ENCODE results near the gene TSEN15. TPM values are rescaled to one million over a fixed set of nuclear protein-coding genes. Genes with fewer than 3 reads are reported as not detected.

The TSEN15 gene
- total RNA-seq, 1 experiment from 2014 or later: 38.5 TPM

- H3K4me3 ChIP-seq (ENCODE audit: insufficient read depth, low read depth, low read length): no peak overlapping the region
- H3K27me3 ChIP-seq (ENCODE audit: control insufficient read depth, insufficient read depth, low read length): no peaks in the 10 kb centered on the region
- no peak for DNase-seq
- H3K36me3 ChIP-seq (replicated peaks; ENCODE audit: control insufficient read depth, insufficient read depth, low read length): peaks cover 3% of the 10 kb centered on the region
These were observed 2.4 kb downstream of the TSEN15 start for GRCh38 chr1:184053881-184054280.

GRCh38 chr1:184056921-184057555, 5.5 kb downstream of the TSEN15 start:
- H3K36me3 ChIP-seq (replicated peaks; ENCODE audit: control insufficient read depth, insufficient read depth, low read length): peaks cover 3% of the 10 kb centered on the region
- H3K4me3 ChIP-seq (ENCODE audit: insufficient read depth, low read depth, low read length): no peak overlapping the region
- no peak for DNase-seq
- no peaks in the 10 kb centered on the region for H3K27me3 ChIP-seq (ENCODE audit: control insufficient read depth, insufficient read depth, low read length)

- Histone ChIP-seq H3K36me3 (replicated peaks; ENCODE audit: control insufficient read depth, insufficient read depth, low read length) (peaks cover 3% of the 10 kb centered on the region), H3K27me3 (ENCODE audit: control insufficient read depth, insufficient read depth, low read length) (no peaks in the 10 kb centered on the region), H3K4me3 (ENCODE audit: insufficient read depth, low read depth, low read length) (no peak overlapping the region)
- DNase-seq: no peak
These were observed 8.4 kb downstream of the TSEN15 start for GRCh38 chr1:184059887-184060286.

DNA sequence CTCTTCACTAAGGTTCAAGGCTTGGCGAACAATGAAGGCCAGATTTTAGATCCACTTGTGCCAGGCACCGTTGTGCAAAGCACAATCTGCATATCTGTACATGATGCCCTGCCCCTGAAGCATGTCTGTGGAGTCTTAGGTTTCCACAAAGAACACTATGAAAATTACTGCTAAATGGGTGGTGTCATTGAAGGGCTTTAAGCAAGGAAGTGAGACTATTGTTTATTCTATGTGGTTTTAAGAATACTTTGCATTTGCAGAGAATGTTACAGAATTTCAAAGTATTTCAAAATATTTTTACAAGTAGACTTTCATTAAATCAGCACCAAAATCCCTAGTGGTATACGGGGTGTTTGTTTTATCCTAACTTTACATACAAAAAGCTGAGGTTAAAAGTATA, 8.8 kb downstream of the TSEN15 start:
- Histone ChIP-seq H3K36me3 (replicated peaks; ENCODE audit: control insufficient read depth, insufficient read depth, low read length) (no peaks in the 10 kb centered on the region), H3K27me3 (ENCODE audit: control insufficient read depth, insufficient read depth, low read length) (no peaks in the 10 kb centered on the region), H3K4me3 (ENCODE audit: insufficient read depth, low read depth, low read length) (no peak overlapping the region)
- no peak for DNase-seq

- Histone ChIP-seq H3K4me3 (ENCODE audit: insufficient read depth, low read depth, low read length) (no peak overlapping the region), H3K36me3 (replicated peaks; ENCODE audit: control insufficient read depth, insufficient read depth, low read length) (no peaks in the 10 kb centered on the region), H3K27me3 (ENCODE audit: control insufficient read depth, insufficient read depth, low read length) (no peaks in the 10 kb centered on the region)
- no peak for DNase-seq
These were observed 10.0 kb downstream of the TSEN15 start for GRCh38 chr1:184061396-184062003.

GRCh38 chr1:184062640-184063286, 11.2 kb downstream of the TSEN15 start:
- DNase-seq: no peak
- H3K36me3 ChIP-seq (replicated peaks; ENCODE audit: control insufficient read depth, insufficient read depth, low read length): no peaks in the 10 kb centered on the region

GRCh38 chr1:184065559-184065958, 14.0 kb downstream of the TSEN15 start:
- no peak for DNase-seq
- Histone ChIP-seq H3K4me3 (ENCODE audit: insufficient read depth, low read depth, low read length) (no peak overlapping the region), H3K27me3 (ENCODE audit: control insufficient read depth, insufficient read depth, low read length) (no peaks in the 10 kb centered on the region), H3K36me3 (replicated peaks; ENCODE audit: control insufficient read depth, insufficient read depth, low read length) (no peaks in the 10 kb centered on the region)

More at GRCh38 chr1:184062640-184063286, 11.2 kb downstream of the TSEN15 start:
- Histone ChIP-seq H3K27me3 (ENCODE audit: control insufficient read depth, insufficient read depth, low read length) (no peaks in the 10 kb centered on the region), H3K4me3 (ENCODE audit: insufficient read depth, low read depth, low read length) (no peak overlapping the region)

- no peak overlapping the region for H3K4me3 ChIP-seq (ENCODE audit: insufficient read depth, low read depth, low read length)
- H3K36me3 ChIP-seq (replicated peaks; ENCODE audit: control insufficient read depth, insufficient read depth, low read length): no peaks in the 10 kb centered on the region; the same call in 1 of the 2 replicates
- peak; percentile 10 for DNase-seq
- no peaks in the 10 kb centered on the region for H3K27me3 ChIP-seq (ENCODE audit: control insufficient read depth, insufficient read depth, low read length)
These were observed 16.8 kb downstream of the TSEN15 start for GRCh38 chr1:184068354-184068753.

DNA sequence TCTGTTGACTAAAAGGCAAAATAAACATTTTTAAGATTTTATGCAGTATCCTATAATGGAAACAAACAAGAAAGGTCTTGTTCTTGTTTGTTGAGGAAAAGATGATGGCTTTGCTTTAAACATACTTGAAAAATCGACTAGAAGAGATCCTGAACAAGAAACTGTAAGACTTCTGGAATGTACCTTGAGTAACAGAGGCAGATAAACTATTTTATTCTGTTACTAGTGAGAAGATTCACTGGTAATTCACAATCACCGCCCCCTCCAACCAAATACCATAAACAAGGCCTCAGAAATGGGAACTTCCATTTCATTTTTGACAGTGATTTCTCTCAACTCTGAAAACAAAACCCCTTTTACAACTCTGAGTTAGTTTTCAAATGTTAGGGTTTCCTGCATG, 18.1 kb downstream of the TSEN15 start:
- H3K36me3 ChIP-seq (replicated peaks; ENCODE audit: control insufficient read depth, insufficient read depth, low read length): peaks cover 1% of the 10 kb centered on the region; the same call in 1 of the 2 replicates
- no peak for DNase-seq
- H3K27me3 ChIP-seq (ENCODE audit: control insufficient read depth, insufficient read depth, low read length): no peaks in the 10 kb centered on the region
- H3K4me3 ChIP-seq (ENCODE audit: insufficient read depth, low read depth, low read length): no peak overlapping the region

GRCh38 chr1:184072376-184072775, 20.8 kb downstream of the TSEN15 start:
- Histone ChIP-seq H3K36me3 (replicated peaks; ENCODE audit: control insufficient read depth, insufficient read depth, low read length) (peaks cover 1% of the 10 kb centered on the region; the same call in 1 of the 2 replicates), H3K4me3 (ENCODE audit: insufficient read depth, low read depth, low read length) (no peak overlapping the region), H3K27me3 (ENCODE audit: control insufficient read depth, insufficient read depth, low read length) (no peaks in the 10 kb centered on the region)
- DNase-seq: no peak

DNA sequence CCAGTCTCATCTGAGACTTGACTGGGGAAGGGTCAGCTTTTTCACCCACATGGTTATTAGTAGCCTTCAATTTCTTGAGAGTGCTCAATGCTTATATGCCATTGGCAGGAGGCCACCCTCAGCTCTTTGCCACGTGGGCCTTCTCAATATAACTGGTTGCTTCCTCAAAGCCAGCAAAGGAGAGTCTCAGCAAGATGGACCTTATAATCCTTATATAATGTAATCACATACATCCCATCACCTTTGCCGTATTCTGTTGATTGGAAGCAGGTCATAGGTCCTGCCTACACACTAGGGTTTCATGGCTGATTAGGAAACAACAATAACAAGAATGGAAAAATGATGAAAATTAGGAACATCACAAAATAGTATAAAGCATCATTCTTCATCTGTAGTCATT, 22.9 kb downstream of the TSEN15 start:
- Histone ChIP-seq H3K4me3 (ENCODE audit: insufficient read depth, low read depth, low read length) (no peak overlapping the region), H3K36me3 (replicated peaks; ENCODE audit: control insufficient read depth, insufficient read depth, low read length) (peaks cover 1% of the 10 kb centered on the region; the same call in 1 of the 2 replicates)

DNA sequence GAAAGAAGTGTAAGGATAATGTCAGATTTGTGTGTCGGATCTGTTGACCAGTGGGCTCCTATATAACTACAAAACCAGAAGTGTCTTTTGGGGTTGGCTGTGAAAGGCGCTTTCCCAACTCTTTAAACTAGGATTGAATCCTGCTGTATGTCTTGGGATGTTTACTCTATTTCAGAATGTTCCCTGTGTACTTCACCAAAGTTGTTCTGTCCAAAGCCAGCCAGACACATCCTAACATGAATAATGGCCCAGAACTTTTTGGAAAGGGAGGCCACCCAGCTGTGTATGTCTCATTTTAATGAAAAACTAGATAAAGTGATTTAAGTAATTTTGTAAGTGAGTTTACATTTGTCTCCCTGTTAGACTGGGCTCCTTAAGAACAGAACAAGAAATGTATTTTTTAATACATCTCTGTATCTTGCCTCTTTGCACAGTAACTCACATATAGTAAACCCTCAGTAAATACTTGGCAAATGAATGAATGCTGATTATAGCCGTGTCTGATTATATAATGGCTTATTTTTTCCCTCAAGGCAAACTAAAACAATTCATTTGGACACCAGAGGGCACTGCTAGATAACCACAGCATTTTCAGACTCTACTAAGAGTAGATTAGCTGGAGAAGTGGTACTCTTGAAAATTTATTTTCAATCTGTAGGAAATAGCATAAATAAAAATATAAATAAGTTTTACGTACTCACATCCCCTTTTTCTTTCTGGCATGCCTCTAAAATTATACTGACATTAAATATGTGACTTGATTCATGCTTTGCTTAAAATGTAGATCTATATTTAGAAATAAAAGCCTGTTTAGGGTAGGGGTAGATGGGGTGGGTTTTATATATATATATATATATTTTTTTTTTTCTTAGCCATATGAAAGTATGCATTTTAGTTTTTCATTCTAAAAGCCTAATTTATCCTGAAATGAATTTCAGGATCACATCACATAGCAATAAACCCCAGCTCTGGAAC, 23.8 kb downstream of the TSEN15 start:
- peak; percentile 13 for DNase-seq
- Histone ChIP-seq H3K27me3 (ENCODE audit: control insufficient read depth, insufficient read depth, low read length) (no peaks in the 10 kb centered on the region), H3K36me3 (replicated peaks; ENCODE audit: control insufficient read depth, insufficient read depth, low read length) (peaks cover 1% of the 10 kb centered on the region; the same call in 1 of the 2 replicates), H3K4me3 (ENCODE audit: insufficient read depth, low read depth, low read length) (no peak overlapping the region)

More for the DNA sequence above, 22.9 kb downstream of the TSEN15 start:
- DNase-seq: no peak
- H3K27me3 ChIP-seq (ENCODE audit: control insufficient read depth, insufficient read depth, low read length): no peaks in the 10 kb centered on the region

GRCh38 chr1:184078564-184079249, 27.2 kb downstream of the TSEN15 start:
- Histone ChIP-seq H3K4me3 (ENCODE audit: insufficient read depth, low read depth, low read length) (no peak overlapping the region), H3K27me3 (ENCODE audit: control insufficient read depth, insufficient read depth, low read length) (no peaks in the 10 kb centered on the region), H3K36me3 (replicated peaks; ENCODE audit: control insufficient read depth, insufficient read depth, low read length) (0 out of 2 replicates have a peak, but pooled peaks cover 1% of the 10 kb centered on the region)
- no peak for DNase-seq

DNA sequence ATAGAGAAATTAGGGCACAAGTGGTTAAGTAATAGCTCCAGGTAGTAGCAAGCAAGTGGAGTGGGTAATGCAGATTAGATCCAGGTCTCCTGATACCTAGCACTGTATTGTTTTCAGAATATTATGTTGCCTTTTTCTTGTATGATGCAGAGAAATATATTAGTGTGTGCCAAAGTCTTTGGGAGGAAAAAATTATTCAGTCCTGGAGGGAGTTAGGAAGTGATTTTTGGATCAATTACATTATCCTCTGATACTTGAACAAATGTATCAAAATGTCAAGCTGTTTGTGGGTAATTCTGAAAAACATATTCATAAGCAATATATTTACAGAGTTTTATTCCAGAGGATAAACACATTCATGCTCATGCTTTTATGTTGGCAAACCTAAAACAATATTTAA, 28.8 kb downstream of the TSEN15 start:
- Histone ChIP-seq H3K4me3 (ENCODE audit: insufficient read depth, low read depth, low read length) (no peak overlapping the region), H3K36me3 (replicated peaks; ENCODE audit: control insufficient read depth, insufficient read depth, low read length) (no peaks in the 10 kb centered on the region), H3K27me3 (ENCODE audit: control insufficient read depth, insufficient read depth, low read length) (no peaks in the 10 kb centered on the region)
- DNase-seq: no peak
